HG03097 (cell line): Measurements from ENCODE around the gene PLSCR5.

Experiments used
- ATAC-seq: cut with Tn5 transposase; IDR thresholded peaks from one replicate; pipeline ENCODE4 v1.9.1; 2021; ENCODE audit not compliant: unreplicated experiment, low FRiP score

PLSCR5 gene

DNA sequence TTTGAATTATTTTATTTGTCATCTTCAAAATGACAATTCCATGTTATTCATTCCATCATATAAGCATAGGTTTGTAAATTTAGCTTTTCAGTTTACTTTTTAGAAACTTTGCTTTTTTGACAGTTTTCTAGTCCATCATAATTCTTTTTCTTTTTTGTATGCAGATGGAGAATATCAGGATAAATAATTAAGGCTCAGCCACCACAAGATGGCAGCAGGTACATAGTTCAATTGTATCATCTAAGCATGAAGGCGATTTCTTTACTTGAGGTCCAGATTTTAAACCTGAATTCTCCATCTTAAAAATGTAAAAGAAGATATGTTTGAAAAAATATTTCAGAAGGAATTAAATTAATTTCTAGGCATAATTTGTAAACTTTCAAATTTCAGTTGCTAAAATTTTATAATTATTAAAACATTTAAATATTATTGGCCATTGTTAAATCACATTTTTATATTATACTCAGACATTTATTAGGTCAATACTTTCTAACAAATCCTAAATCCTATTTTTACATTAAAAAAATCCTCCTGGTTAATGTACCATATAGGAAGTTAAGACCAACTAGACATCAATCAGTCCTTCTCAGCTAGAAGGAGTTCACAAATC, 15.1 kb downstream of the PLSCR5 start:
- ATAC-seq = no peak

DNA sequence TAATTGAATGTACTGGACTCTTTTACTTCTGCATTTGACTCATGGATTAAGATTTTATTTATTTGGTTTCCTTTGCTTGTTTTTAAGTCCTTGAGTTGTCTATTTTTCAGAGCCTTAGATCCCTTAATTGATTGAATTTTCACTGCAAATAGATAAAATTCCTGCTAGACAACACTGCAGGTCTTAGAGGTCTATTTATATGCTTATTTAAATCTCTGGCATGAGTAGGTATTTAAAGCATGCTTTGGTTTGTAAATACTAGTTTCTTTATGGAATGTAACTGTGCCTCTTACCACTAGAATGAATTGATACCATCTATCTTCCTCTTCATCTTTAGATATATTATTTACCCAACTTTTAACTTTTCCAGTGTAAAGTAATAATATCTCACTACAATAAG, 20.0 kb downstream of the PLSCR5 start:
- ATAC-seq = no peak

- ATAC-seq = no peak
Observed at GRCh38 chr3:146581951-146582467, 23.1 kb downstream of the PLSCR5 start.

DNA sequence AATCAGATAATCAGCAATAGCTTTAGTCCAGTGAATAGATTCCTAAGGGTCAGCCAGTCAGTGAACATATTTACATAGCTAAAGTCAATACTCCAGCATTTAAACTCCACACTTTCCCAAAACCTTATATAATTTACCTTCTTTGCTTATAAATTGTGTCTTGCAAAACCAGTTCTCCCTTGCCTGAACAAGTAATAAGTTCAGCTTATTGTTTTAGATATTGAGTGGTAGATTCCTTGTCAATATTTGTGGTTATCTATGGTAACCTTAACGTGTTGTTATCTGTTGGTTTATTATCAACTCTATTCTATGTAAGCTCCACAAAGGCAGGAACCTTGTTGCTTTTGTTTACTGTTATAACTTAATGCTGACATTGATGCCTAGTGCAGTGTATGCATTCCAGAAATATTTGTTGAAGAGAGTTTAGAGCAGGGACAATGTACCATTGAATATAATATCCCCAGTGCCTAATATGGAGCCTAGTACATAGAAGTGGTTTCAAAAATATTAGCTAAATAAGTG, 24.0 kb downstream of the PLSCR5 start:
- no peak for ATAC-seq

DNA sequence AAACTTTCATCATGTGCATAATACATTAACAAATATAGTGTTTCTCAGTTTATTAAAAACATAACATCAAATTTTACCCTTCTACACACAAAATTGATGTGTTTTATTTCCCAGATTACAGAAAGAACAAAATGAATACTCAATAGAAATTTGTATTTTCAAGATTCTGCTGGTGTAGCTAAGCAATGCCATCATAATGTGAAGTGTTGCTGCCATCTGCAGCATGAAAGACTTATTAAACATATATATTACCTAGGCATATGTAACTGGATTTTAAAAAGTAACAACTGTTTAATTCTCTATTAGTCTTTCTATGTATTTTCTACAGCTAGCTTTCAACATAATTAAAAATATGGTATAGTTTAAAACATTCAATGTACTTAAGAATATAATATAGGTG, 27.5 kb downstream of the PLSCR5 start:
- no peak for ATAC-seq

DNA sequence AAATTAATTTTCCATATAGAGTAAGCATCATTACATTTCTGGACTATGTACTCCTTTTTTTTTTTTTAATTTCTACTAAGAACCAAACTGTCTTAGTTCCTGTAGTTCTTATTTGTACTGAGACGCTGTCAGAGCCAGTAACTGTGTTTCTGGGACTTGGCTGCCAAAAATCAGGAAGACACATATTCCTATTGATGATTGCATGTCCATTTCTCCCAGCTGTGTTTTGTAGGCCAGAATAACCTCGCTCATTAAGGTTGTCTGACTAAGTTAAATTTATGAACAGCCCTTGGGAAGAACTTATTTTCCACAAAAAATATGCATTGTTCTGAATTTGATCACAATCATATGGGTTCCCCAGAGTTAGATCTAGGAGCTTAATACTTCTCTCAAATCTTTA, 29.5 kb downstream of the PLSCR5 start:
- ATAC-seq = no peak

DNA sequence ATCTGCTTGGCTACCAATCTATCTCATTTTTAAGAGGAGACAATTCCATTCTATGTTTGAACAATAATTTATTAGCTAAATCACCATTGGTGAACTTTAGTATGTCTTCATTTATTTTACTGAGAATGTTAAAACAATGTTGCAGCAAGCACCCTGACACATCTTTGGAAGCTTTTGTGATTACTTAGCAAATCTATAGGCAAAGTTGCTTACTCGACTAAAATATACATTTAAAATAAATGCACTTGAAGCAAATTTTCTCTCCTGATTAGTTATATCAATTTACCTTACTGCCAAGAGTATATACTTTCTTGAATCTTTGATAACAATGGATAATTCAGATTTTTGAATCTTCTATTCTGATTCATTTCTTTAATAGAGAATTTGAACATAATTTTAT, 31.0 kb downstream of the PLSCR5 start:
- ATAC-seq = no peak

- no peak for ATAC-seq
Observed at GRCh38 chr3:146569314-146569713, 35.8 kb downstream of the PLSCR5 start.

DNA sequence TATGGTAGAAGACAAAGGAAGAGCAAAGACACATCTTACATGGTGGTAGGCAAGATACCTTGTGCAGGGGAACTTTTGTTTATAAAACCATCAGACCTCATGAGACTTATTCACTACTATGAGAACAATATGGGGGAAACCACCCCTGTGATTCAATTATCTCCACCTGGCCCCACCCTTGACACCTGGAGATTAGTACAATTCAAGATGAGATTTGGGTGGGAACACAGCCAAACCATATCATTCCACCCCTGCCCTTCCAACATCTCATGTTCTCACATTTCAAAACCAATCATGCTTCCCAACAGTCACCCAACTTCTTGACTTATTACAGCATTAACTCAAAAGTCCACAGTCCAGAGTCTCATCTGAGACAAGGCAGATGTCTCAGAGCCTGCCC, 39.0 kb downstream of the PLSCR5 start:
- ATAC-seq = no peak

DNA sequence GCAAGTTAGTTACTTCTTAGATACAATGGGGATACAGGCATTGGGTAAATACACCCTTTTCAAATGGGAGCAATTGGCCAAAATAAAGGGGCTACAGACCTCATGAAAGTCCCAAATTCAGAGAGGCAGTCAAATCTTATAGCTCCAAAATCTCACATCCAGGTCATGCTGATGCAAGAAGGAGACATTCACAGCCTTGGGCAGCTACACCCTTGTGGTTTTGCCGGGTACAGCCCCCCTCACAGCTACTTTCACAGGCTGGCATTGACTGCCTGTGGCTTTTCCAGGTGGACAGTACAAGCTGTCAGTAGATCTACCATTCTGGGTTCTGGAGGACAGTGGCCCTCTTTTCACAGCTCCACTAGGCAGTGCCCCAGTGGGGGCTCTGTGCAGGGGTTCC, 43.3 kb downstream of the PLSCR5 start:
- no peak for ATAC-seq

- no peak for ATAC-seq
Observed at GRCh38 chr3:146561463-146561862, 43.7 kb downstream of the PLSCR5 start.

DNA sequence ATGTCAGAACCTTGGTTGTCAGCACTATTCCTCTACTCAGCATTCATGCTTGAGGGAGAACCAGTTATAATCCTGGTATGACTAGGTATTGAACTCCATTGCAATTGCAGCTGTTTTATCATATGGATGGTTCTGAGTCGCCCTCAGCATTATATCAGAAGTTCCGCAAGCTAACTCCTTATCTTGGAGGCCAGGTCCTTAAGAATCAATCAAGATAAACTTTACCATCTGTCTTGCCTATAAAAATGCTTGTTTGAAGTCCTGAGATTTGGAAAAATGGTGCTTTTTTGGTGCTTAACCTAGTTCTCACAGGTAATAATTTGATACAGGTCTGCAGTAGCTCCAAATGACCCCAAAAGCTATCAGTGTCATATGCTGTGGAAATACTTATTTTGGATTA, 44.5 kb downstream of the PLSCR5 start:
- no peak for ATAC-seq

DNA sequence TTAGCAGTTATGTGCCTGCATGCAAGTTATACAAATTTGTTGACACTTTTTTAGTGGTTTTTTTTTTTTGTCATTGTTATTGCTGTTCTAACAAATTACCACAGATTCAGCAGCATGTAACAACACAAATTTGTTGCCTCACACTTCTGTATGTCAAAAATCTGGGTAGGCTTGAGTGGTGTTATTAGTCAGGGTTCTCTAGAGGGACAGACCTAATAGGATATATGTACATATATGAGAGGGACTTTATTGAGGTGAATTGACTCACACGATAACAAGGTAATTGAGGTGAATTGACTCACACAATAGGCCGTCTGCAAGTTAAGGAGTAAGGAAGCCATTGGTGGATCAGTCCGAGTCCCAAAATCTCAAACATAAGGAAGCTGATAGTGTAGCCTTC, 45.8 kb downstream of the PLSCR5 start:
- ATAC-seq = no peak

GRCh38 chr3:146558781-146559180, 46.4 kb downstream of the PLSCR5 start:
- ATAC-seq = no peak

DNA sequence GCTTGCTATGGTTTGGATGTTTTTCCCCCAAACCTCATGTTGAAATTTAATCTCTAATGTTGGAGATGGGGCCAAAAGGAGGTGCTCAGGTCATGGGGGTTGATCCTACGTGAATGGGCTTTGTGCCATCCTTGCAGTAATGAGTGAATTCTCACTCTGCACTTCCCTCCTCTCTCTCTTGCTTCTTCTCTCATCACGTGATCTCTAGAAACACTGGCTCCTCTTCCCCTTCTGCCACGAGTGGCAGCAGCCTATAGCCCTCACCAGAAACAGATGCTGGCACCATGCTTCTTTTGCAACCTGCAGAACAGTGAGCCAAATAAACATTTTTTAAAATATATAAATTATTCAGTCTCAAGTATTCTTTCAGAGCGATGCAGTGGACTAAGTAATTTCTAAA, 47.4 kb downstream of the PLSCR5 start:
- no peak for ATAC-seq

DNA sequence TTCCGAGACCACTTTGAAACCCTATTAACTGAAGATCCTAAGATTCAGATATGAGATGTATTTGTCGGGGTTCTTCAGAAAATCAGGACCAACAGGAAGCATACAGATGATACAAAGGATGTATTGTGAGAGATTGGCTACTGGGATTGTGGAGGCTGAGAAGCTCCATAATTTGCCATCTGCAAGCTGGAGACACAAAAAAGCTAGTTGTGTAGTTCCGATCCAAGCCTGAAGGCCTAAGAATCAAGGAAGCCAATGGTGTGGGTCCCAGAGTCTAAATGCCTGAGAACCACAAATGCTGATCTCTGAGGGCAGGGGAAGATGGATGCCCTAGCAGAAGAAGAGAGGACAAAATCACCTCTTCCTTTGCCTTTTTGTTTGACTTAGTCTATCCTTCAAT, 49.8 kb downstream of the PLSCR5 start:
- ATAC-seq = no peak

- no peak for ATAC-seq
Observed at GRCh38 chr3:146554151-146554760, 50.9 kb downstream of the PLSCR5 start.

DNA sequence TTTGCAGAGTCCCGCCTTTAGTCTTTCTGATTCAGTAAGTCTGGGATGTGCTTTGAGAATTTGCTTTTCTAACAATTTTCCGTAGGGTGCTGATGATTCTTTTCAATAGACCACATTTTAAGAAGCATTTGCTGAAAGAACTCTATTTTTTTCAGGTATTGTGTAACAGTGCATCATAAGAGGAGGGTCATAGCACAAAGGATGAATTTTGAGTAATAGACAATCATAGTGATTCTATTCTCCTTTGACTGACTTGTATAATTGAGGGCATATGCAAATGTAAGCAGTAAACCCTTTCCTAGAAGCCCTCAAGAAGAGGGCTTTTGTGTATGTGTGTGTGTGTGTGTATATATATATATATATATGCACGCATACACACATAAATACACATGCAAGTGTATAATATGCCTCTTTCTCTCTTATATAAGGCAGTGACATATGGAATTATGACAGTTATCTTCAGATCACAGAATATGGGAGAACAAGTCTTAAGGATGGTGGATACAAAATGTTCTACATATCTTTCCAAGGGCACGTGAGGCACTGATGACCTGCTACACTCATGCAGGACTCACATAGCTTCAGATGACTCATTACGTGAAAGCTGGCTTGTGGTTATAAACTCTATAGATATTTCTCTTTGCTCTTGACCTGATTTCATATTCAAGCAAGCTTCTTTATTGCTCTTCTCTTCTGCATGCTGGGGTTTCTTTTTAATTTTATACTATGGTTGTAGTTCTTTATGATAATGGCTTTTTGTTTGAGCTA, 54.2 kb downstream of the PLSCR5 start:
- ATAC-seq = peak; percentile 94

GRCh38 chr3:146550070-146550615, 55.0 kb downstream of the PLSCR5 start:
- no peak for ATAC-seq

DNA sequence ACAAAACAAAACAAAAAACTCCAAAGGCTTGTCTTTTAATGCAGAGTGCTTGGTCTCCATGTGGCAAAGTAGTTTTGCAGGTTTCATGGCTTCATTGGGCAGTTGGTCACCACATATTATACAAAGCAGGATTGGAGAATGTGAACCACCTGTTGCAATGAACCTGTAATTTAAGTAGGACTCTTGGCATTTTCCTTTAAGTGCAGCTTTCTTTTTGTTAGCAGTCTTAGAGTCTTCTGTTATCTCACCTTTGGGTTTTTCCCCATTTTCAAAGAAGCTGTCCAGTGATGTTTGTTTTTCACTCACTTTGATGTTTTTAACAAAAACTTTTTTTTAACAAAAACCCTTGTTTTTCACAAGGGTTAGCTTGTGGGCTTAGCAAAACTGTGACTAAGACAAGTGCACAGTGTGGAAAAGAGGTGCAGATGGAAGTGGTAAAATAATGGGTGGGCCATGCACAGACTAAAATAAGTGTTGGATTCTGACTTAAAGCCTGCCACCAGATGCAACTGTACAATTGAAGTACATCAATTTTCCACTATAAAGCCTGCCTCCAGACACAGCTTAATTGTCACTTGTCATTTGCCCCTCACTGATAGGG, 57.8 kb downstream of the PLSCR5 start:
- ATAC-seq = no peak
